NCI-H1417 (cell line): ENCODE data around the gene CR1.
A peak's percentile ranks its signal among the peaks of the same experiment; 100 is the strongest.
"Not testable (repeated sequence)": the region's sequence is repeated elsewhere in the genome, so short reads cannot be mapped to it uniquely, and the experiment has no call there.

Experiments
- DNase-seq, 3 experiments: peaks; one replicate each; lab custom pipeline; 2025; lab: John Stamatoyannopoulos, UW

The CR1 gene

GRCh38 chr1:207581496-207582153 is 85.7 kb downstream of the CR1 start:
- DNase-seq: no peak

GRCh38 chr1:207589506-207589905 is 93.5 kb downstream of the CR1 start:
- DNase-seq: not testable (repeated sequence)

- not testable (repeated sequence) for DNase-seq
These were observed 95.2 kb downstream of the CR1 start for GRCh38 chr1:207591205-207591604.

GRCh38 chr1:207594095-207594494 is 98.1 kb downstream of the CR1 start:
- not testable (repeated sequence) for DNase-seq

- DNase-seq: no peak
These were observed 107.8 kb downstream of the CR1 start for GRCh38 chr1:207603777-207604176.

GRCh38 chr1:207605444-207606361 is 109.7 kb downstream of the CR1 start:
- no peak for DNase-seq

- no peak for DNase-seq
These were observed 110.4 kb downstream of the CR1 start for GRCh38 chr1:207606362-207606755.

GRCh38 chr1:207612762-207613161 is 116.8 kb downstream of the CR1 start:
- DNase-seq: no peak

- peak; percentile 15 to 67 (median 22) for DNase-seq
These were observed 124.0 kb downstream of the CR1 start for GRCh38 chr1:207619871-207620542.

GRCh38 chr1:207620543-207620893 is 124.6 kb downstream of the CR1 start:
- no peak for DNase-seq

GRCh38 chr1:207625504-207626071 is 129.6 kb downstream of the CR1 start:
- not testable (repeated sequence) for DNase-seq

GRCh38 chr1:207626972-207627337 is 131.0 kb downstream of the CR1 start:
- no peak for DNase-seq

GRCh38 chr1:207627496-207627895 is 131.5 kb downstream of the CR1 start:
- DNase-seq: no peak

GRCh38 chr1:207628776-207629175 is 132.8 kb downstream of the CR1 start:
- DNase-seq: no peak

- no peak for DNase-seq
These were observed 135.2 kb downstream of the CR1 start for GRCh38 chr1:207631137-207631536.

GRCh38 chr1:207633226-207633625 is 137.3 kb downstream of the CR1 start:
- no peak for DNase-seq

- not testable (repeated sequence) for DNase-seq
These were observed 137.8 kb downstream of the CR1 start for GRCh38 chr1:207633699-207634289.

GRCh38 chr1:207634293-207634692 is 138.3 kb downstream of the CR1 start:
- DNase-seq: not testable (repeated sequence)

- peak; percentile 12 to 44 (median 30) for DNase-seq
These were observed 139.7 kb downstream of the CR1 start for GRCh38 chr1:207635569-207636186.

GRCh38 chr1:207638487-207639145 is 142.7 kb downstream of the CR1 start:
- not testable (repeated sequence) for DNase-seq

- DNase-seq: not testable (repeated sequence)
These were observed 143.4 kb downstream of the CR1 start for GRCh38 chr1:207639362-207639761.
